MM.1S (cell line): ENCODE data around the gene KIAA1958.
A peak's percentile ranks its signal among the peaks of the same experiment; 100 is the strongest.

ENCODE experiments used
- DNase-seq: peaks from one replicate; pipeline ENCODE4 v3.0.0-alpha.2; 2015
- H2AFZ ChIP-seq: fragments of 300-600 bp; sonication (generic); 2 replicates; pipeline ENCODE4 v1.6.0; 2016; ENCODE audit warnings: antibody characterized with exemption, low read length
- H3F3A ChIP-seq: fragments of 300-600 bp; sonication (generic); 2 replicates; pipeline ENCODE4 v1.6.1; 2016; ENCODE audit warnings: mild to moderate bottlenecking, antibody characterized with exemption, low read length, moderate library complexity, mixed read lengths; ENCODE audit not compliant: insufficient read depth
- H3K27ac ChIP-seq: fragments of 300-600 bp; sonication (generic); 2 replicates; pipeline ENCODE4 v1.5.1; 2016; ENCODE audit warnings: mild to moderate bottlenecking, low read length
- H3K27me3 ChIP-seq: fragments of 300-600 bp; sonication (generic); replicated peaks from 2 replicates; pipeline ENCODE4 v1.6.0; 2016; ENCODE audit warnings: low read length; ENCODE audit not compliant: insufficient read depth
- H3K36me3 ChIP-seq: fragments of 300-600 bp; sonication (generic); replicated peaks from 2 replicates; pipeline ENCODE4 v1.6.1; 2016; ENCODE audit warnings: mild to moderate bottlenecking, low read length, mixed read lengths; ENCODE audit not compliant: insufficient read depth
- H3K4me1 ChIP-seq: fragments of 300-600 bp; sonication (generic); 2 replicates; pipeline ENCODE4 v1.6.1; 2016; ENCODE audit warnings: low read length, mixed read lengths
- H3K4me2 ChIP-seq: fragments of 300-600 bp; sonication (generic); 2 replicates; pipeline ENCODE4 v1.6.0; 2016; ENCODE audit warnings: low read depth, low read length
- H3K4me3 ChIP-seq: fragments of 300-600 bp; sonication (generic); 2 replicates; pipeline ENCODE4 v1.5.1; 2016; ENCODE audit warnings: low read length, mixed read lengths
- H3K79me2 ChIP-seq: fragments of 300-600 bp; sonication (generic); 2 replicates; pipeline ENCODE4 v1.6.1; 2016; ENCODE audit warnings: mixed run types, low read length, mixed read lengths
- H3K9ac ChIP-seq: fragments of 300-600 bp; sonication (generic); 2 replicates; pipeline ENCODE4 v1.6.1; 2016; ENCODE audit warnings: low read length, mixed read lengths
- H3K9me2 ChIP-seq: fragments of 300-600 bp; sonication (generic); replicated peaks from 2 replicates; pipeline ENCODE4 v1.6.1; 2016; ENCODE audit warnings: mild to moderate bottlenecking, low read length, mixed read lengths; ENCODE audit not compliant: insufficient read depth
- H3K9me3 ChIP-seq: fragments of 300-600 bp; sonication (generic); replicated peaks from 2 replicates; pipeline ENCODE4 v1.6.1; 2016; ENCODE audit warnings: mild to moderate bottlenecking, low read length, mixed read lengths; ENCODE audit not compliant: insufficient read depth
- H4K20me1 ChIP-seq: fragments of 300-600 bp; sonication (generic); 2 replicates; pipeline ENCODE4 v1.6.1; 2016; ENCODE audit warnings: mild to moderate bottlenecking, low read length, moderate library complexity, mixed read lengths; ENCODE audit not compliant: insufficient read depth
- CTCF ChIP-seq: fragments of 300-600 bp; sonication (generic); IDR thresholded peaks from 2 replicates; pipeline ENCODE4 v1.5.1; 2016; ENCODE audit warnings: antibody characterized with exemption, low read length, mixed read lengths
- EZH2 ChIP-seq: fragments of 300-600 bp; sonication (generic); optimal IDR thresholded peaks from 2 replicates; pipeline ENCODE3; 2017; ENCODE audit warnings: low read depth, mild to moderate bottlenecking, antibody characterized with exemption, low read length, mixed read lengths
- EZH2phosphoT487 ChIP-seq: fragments of 300-600 bp; sonication (generic); IDR thresholded peaks from 2 replicates; pipeline ENCODE4 v1.6.1; 2018; ENCODE audit warnings: antibody characterized with exemption, low read length

KIAA1958 gene

GRCh38 chr9:112699230-112699629 lies 212.6 kb downstream of the KIAA1958 start:
- no peaks in the 10 kb centered on the region for H3K9me2 ChIP-seq

GRCh38 chr9:112700085-112700484 lies 213.5 kb downstream of the KIAA1958 start:
- Histone ChIP-seq H3K4me1 (peaks cover 7% of the 10 kb centered on the region), H3K27ac (no peak overlapping the region), H3K36me3 (no peaks in the 10 kb centered on the region), H3K79me2 (peaks cover 21% of the 10 kb centered on the region; the same call in 1 of the 2 replicates), H3K9ac (no peak overlapping the region), H3K4me2 (no peak overlapping the region), H3K27me3 (0 out of 2 replicates have a peak, but pooled peaks cover 4% of the 10 kb centered on the region), H3K9me2 (no peaks in the 10 kb centered on the region), H2AFZ (no peak overlapping the region), H3F3A (peaks cover 3% of the 10 kb centered on the region; the same call in 1 of the 2 replicates), H3K4me3 (no peak overlapping the region), H4K20me1 (no peaks in the 10 kb centered on the region; the same call in 1 of the 2 replicates), H3K9me3 (no peaks in the 10 kb centered on the region)
- DNase-seq: no peak
- TF ChIP-seq CTCF: no peak
- no peak for TF ChIP-seq EZH2
- TF ChIP-seq EZH2phosphoT487: no peak

More at GRCh38 chr9:112699230-112699629, 212.6 kb downstream of the KIAA1958 start:
- no peak for TF ChIP-seq EZH2
- TF ChIP-seq EZH2phosphoT487: no peak
- TF ChIP-seq CTCF: no peak
- Histone ChIP-seq H3K9me3 (no peaks in the 10 kb centered on the region), H3K27me3 (0 out of 2 replicates have a peak, but pooled peaks cover 4% of the 10 kb centered on the region), H3K79me2 (peaks cover 17% of the 10 kb centered on the region; the same call in 1 of the 2 replicates), H4K20me1 (no peaks in the 10 kb centered on the region; the same call in 1 of the 2 replicates), H3K36me3 (no peaks in the 10 kb centered on the region), H3K4me2 (peak overlapping the region; percentile 23; the same call in 1 of the 2 replicates), H3K4me1 (peaks cover 7% of the 10 kb centered on the region), H3F3A (peaks cover 3% of the 10 kb centered on the region; the same call in 1 of the 2 replicates), H3K4me3 (no peak overlapping the region), H3K27ac (no peak overlapping the region), H2AFZ (no peak overlapping the region), H3K9ac (no peak overlapping the region)
- DNase-seq: peak; percentile 58

- H3K4me1 ChIP-seq: peaks cover 7% of the 10 kb centered on the region
- peaks cover 26% of the 10 kb centered on the region for H3K79me2 ChIP-seq
- H3K36me3 ChIP-seq: no peaks in the 10 kb centered on the region
- no peak overlapping the region for H3K4me3 ChIP-seq
- H3K27ac ChIP-seq: no peak overlapping the region
- H2AFZ ChIP-seq: no peak overlapping the region
- H3K9me3 ChIP-seq: no peaks in the 10 kb centered on the region
- H3K27me3 ChIP-seq: 0 out of 2 replicates have a peak, but pooled peaks cover 2% of the 10 kb centered on the region
- no peak for TF ChIP-seq EZH2phosphoT487
- TF ChIP-seq CTCF: no peak
- no peak for TF ChIP-seq EZH2
- no peak overlapping the region for H3K9ac ChIP-seq
- DNase-seq: no peak
- H4K20me1 ChIP-seq: no peaks in the 10 kb centered on the region; the same call in 1 of the 2 replicates
- no peak overlapping the region for H3K4me2 ChIP-seq
- peaks cover 3% of the 10 kb centered on the region; the same call in 1 of the 2 replicates for H3F3A ChIP-seq
- H3K9me2 ChIP-seq: no peaks in the 10 kb centered on the region
Measured at GRCh38 chr9:112703304-112703703, 216.7 kb downstream of the KIAA1958 start.
